Astrocyte of the cerebellum (primary cell): Measurements from ENCODE around the gene GP1BB.

Source experiments
- DNase-seq: peaks from one replicate; pipeline ENCODE4 v3.0.0-alpha.2; 2011; ENCODE audit warnings: low read depth
- H3K4me3 ChIP-seq: 2 replicates; pipeline ENCODE4 v1.5.1; 2011; ENCODE audit warnings: mild to moderate bottlenecking, low read depth, low read length, moderate library complexity
- in situ Hi-C: cut with HindIII; loops from 2 replicates; pipeline ENCODE4 v1.10.0; 2017; ENCODE audit warnings: low sequenced_read_pairs
- TF ChIP-seq, protein P1 (sequence below): IDR thresholded peaks from 2 replicates; pipeline ENCODE4 v1.5.1; 2012; ENCODE audit warnings: low read length, low read depth, moderate library complexity, mild to moderate bottlenecking; ENCODE audit errors: missing control alignments

The GP1BB gene

GRCh38 chr22:19770349-19771220, 47.2 kb downstream of the GP1BB start:
- no peak for DNase-seq
- H3K4me3 ChIP-seq: no peak overlapping the region
- in situ Hi-C loops: no loop called here
- TF ChIP-seq, protein P1, sequence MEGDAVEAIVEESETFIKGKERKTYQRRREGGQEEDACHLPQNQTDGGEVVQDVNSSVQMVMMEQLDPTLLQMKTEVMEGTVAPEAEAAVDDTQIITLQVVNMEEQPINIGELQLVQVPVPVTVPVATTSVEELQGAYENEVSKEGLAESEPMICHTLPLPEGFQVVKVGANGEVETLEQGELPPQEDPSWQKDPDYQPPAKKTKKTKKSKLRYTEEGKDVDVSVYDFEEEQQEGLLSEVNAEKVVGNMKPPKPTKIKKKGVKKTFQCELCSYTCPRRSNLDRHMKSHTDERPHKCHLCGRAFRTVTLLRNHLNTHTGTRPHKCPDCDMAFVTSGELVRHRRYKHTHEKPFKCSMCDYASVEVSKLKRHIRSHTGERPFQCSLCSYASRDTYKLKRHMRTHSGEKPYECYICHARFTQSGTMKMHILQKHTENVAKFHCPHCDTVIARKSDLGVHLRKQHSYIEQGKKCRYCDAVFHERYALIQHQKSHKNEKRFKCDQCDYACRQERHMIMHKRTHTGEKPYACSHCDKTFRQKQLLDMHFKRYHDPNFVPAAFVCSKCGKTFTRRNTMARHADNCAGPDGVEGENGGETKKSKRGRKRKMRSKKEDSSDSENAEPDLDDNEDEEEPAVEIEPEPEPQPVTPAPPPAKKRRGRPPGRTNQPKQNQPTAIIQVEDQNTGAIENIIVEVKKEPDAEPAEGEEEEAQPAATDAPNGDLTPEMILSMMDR: no peak

GRCh38 chr22:19772422-19772672, 49.0 kb downstream of the GP1BB start:
- TF ChIP-seq, protein P1: no peak
- H3K4me3 ChIP-seq: no peak overlapping the region
- in situ Hi-C loops: no loop called here
- DNase-seq: no peak

DNA sequence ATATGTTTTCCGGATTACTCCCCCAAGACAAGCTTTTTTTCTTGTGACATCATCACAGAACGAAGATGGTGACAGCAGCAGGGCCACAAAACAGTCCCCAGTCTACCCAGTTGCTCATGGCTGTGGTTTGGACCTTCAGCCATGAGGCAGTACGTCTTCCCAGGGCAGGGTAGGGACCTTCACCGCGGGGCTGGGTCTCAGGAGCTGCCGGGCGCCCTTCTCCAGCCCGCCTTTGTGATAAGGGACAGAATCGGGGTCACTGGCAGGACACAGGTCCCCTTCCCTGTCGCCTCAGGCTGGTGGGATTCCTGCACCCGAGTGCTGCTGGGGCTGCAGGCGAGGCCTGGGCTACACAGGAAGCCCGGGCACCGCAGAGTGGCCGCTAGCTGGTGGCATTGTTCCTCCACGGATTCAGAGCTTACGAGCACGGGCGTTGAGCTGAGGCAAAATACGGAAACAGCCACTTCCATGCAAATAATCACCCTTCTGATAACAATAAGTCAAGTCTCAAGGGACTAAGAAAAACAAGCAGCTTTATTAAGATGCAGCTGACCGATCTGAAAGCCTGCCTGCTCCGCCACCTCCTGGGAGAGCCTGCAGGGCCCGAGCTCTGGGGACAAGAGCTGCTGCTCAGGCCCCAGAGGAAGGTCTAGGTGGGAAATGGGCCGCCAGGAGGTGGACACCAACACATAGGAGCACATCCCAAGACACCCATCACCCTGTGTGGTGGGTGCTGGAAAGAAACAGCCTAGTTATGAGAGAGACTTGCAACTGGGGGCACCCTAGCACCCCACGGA, 49.5 kb downstream of the GP1BB start:
- TF ChIP-seq, protein P1: no peak
- H3K4me3 ChIP-seq: no peak overlapping the region
- DNase-seq: no peak
- in situ Hi-C loops: no loop called here

- H3K4me3 ChIP-seq: no peak overlapping the region
- in situ Hi-C loops: no loop called here
- DNase-seq: no peak
- TF ChIP-seq, protein P1: no peak
These were observed 50.2 kb downstream of the GP1BB start for GRCh38 chr22:19773470-19774040.
